Thyroid gland (tissue), 4 donors: ENCODE measurements around the gene SLC5A11.

Experiments used
- POLR2A ChIP-seq, 2 donors: fragments of 450-650 bp; IDR thresholded peaks; one replicate each; pipeline ENCODE4 v1.6.1; 2017; ENCODE audit warnings: antibody characterized with exemption in 2 of 2, mild to moderate bottlenecking in 2 of 2, moderate library complexity in 1 of 2
- TF ChIP-seq, protein P1 (sequence below), 6 experiments: fragments of 200-600 bp in 3 of 6; fragments of 450-650 bp in 3 of 6; sonication (generic) in 3 of 6; IDR thresholded peaks; one replicate each; pipeline ENCODE4 v1.5.1; 2016 to 2019; ENCODE audit warnings: antibody characterized with exemption in 6 of 6, mild to moderate bottlenecking in 2 of 6, inconsistent platforms in 1 of 6, moderate library complexity in 1 of 6

DNA sequence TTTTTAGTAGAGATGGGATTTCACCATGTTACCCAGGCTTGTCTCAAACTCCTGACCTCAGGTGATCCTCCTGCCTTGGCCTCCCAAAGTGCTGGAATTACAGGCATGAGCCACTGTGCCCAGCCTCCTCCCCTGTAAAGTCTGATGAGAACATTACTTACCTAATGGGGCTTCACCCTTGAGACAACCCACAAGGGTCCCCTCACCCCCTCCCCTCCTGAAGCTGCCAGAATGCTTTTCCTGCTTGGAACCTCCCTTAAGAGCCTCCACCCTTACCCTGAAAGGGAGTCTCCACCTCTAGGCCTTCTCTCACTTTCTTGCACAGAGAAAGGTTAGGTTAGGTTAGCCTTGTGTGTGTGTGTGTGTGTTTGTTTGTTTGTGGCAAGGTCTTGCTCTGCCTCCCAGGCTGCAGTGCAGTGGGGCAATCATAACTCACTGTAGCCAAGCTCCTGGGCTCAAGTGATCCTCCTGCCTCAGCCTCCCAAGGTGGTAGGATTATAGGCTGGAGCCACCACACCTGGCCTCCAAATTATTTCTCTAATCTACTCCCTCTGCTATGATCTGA is 8.9 kb downstream of the SLC5A11 start:
- no peak for TF ChIP-seq POLR2A (IDR thresholded peaks at IDR 0.05)
- TF ChIP-seq, protein P1, sequence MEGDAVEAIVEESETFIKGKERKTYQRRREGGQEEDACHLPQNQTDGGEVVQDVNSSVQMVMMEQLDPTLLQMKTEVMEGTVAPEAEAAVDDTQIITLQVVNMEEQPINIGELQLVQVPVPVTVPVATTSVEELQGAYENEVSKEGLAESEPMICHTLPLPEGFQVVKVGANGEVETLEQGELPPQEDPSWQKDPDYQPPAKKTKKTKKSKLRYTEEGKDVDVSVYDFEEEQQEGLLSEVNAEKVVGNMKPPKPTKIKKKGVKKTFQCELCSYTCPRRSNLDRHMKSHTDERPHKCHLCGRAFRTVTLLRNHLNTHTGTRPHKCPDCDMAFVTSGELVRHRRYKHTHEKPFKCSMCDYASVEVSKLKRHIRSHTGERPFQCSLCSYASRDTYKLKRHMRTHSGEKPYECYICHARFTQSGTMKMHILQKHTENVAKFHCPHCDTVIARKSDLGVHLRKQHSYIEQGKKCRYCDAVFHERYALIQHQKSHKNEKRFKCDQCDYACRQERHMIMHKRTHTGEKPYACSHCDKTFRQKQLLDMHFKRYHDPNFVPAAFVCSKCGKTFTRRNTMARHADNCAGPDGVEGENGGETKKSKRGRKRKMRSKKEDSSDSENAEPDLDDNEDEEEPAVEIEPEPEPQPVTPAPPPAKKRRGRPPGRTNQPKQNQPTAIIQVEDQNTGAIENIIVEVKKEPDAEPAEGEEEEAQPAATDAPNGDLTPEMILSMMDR (IDR thresholded peaks at IDR 0.05): no peak
